Stimulated activated CD4-positive, alpha-beta T cell treated with anti-CD3 and anti-CD28 coated beads, Interleukin-2, amount 100 ng/mL, for 48 hours (primary cell): Measurements from ENCODE around the gene CTNNAL1.
"Not testable (repeated sequence)": the region's sequence is repeated elsewhere in the genome, so short reads cannot be mapped to it uniquely, and the experiment has no call there.

Source experiments
- DNase-seq, 2 donors: peaks; one replicate each; pipeline ENCODE4 v3.0.0-alpha.2; 2020

CTNNAL1 gene

GRCh38 chr9:108924466-108924865, 88.8 kb downstream of the CTNNAL1 start:
- DNase-seq = no peak

- no peak for DNase-seq
Observed at GRCh38 chr9:108921200-108921599, 92.1 kb downstream of the CTNNAL1 start.

- DNase-seq = not testable (repeated sequence)
Observed at GRCh38 chr9:108920401-108920800, 92.9 kb downstream of the CTNNAL1 start.

- no peak for DNase-seq
Observed at GRCh38 chr9:108919517-108919916, 93.8 kb downstream of the CTNNAL1 start.

- DNase-seq = no peak
Observed at GRCh38 chr9:108913391-108913790, 99.9 kb downstream of the CTNNAL1 start.

- DNase-seq = no peak
Observed at GRCh38 chr9:108911820-108912219, 101.5 kb downstream of the CTNNAL1 start.

- no peak for DNase-seq
Observed at GRCh38 chr9:108910914-108911313, 102.4 kb downstream of the CTNNAL1 start.

- DNase-seq = no peak
Observed at GRCh38 chr9:108910402-108910801, 102.9 kb downstream of the CTNNAL1 start.

- DNase-seq = no peak
Observed at GRCh38 chr9:108905494-108905893, 107.8 kb downstream of the CTNNAL1 start.

- no peak for DNase-seq
Observed at GRCh38 chr9:108904161-108904560, 109.1 kb downstream of the CTNNAL1 start.

GRCh38 chr9:108903420-108904103, 109.7 kb downstream of the CTNNAL1 start:
- no peak for DNase-seq

GRCh38 chr9:108900176-108900575, 113.1 kb downstream of the CTNNAL1 start:
- no peak for DNase-seq

- not testable (repeated sequence) for DNase-seq
Observed at GRCh38 chr9:108899023-108899695, 114.1 kb downstream of the CTNNAL1 start.

- no peak for DNase-seq
Observed at GRCh38 chr9:108897324-108898096, 115.8 kb downstream of the CTNNAL1 start.

GRCh38 chr9:108894225-108894997, 118.9 kb downstream of the CTNNAL1 start:
- DNase-seq = no peak
